Measurements from ENCODE around the gene IDH3B.

The IDH3B gene

DNA sequence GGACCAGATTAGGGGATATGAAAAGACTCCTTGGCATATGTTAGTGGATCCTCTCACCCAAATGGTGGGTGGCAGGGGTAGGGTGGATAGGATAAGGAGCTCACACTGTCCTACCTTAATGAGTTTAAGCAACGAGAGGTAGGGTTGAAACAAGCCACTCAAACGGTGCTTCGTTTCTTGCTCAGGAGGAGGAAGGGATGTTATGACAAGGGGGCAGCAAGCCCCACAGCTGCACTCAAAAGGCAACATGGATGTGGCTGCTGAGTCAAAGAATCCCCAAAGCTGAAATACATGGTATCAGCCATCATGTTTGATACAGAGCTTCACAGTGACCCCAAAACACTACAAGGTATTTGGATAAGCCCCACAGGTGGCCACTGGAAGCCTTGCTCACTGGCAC is 8.4 kb upstream of the IDH3B start:
- H3K4me3 ChIP-seq (ENCODE audit: low read depth, low read length) = no peak overlapping the region
- TF ChIP-seq, protein P1, sequence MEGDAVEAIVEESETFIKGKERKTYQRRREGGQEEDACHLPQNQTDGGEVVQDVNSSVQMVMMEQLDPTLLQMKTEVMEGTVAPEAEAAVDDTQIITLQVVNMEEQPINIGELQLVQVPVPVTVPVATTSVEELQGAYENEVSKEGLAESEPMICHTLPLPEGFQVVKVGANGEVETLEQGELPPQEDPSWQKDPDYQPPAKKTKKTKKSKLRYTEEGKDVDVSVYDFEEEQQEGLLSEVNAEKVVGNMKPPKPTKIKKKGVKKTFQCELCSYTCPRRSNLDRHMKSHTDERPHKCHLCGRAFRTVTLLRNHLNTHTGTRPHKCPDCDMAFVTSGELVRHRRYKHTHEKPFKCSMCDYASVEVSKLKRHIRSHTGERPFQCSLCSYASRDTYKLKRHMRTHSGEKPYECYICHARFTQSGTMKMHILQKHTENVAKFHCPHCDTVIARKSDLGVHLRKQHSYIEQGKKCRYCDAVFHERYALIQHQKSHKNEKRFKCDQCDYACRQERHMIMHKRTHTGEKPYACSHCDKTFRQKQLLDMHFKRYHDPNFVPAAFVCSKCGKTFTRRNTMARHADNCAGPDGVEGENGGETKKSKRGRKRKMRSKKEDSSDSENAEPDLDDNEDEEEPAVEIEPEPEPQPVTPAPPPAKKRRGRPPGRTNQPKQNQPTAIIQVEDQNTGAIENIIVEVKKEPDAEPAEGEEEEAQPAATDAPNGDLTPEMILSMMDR (IDR thresholded peaks at IDR 0.05; ENCODE audit: borderline replicate concordance, insufficient read depth, low read depth, low read length) = no peak

- TF ChIP-seq, protein P1 (IDR thresholded peaks at IDR 0.05; ENCODE audit: borderline replicate concordance, insufficient read depth, low read depth, low read length) = peak; percentile 33; the same call in 1 of the 2 replicates
- no peak overlapping the region for H3K4me3 ChIP-seq (ENCODE audit: low read depth, low read length)
Observed at GRCh38 chr20:2671977-2672376, 8.0 kb upstream of the IDH3B start.

DNA sequence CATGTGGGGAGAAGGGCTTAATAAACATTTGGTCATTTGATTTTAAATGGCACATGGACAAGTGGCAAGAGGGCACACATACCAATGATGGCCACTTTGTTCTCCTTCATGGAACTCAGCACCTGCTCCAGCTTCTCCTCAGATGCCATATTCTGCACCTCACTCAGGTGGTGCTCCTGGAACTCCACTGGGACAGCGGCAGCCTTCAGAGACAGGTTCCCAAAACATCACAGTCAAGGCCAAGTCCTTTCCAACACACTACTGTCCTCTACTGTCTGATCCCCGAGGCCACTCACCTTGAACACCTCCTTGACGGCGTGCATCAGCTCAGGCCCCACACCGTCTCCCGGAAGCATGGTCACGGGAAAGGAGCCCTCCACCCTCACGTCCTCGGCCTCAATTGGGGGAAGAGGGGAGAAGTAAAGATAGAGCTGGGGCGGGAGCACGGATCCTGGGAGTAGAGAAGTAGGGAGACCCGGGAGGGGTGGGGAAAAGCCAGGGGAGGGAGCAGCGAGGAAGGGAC is 591 bp downstream of the IDH3B start:
- peak overlapping the region; percentile 67 for H3K4me3 ChIP-seq (ENCODE audit: low read depth, low read length)
- TF ChIP-seq, protein P1 (IDR thresholded peaks at IDR 0.05; ENCODE audit: borderline replicate concordance, insufficient read depth, low read depth, low read length) = no peak

GRCh38 chr20:2659547-2659946 is 4.5 kb downstream of the IDH3B start:
- TF ChIP-seq, protein P1 (IDR thresholded peaks at IDR 0.05; ENCODE audit: borderline replicate concordance, insufficient read depth, low read depth, low read length) = no peak
- H3K4me3 ChIP-seq (ENCODE audit: low read depth, low read length) = no peak overlapping the region

DNA sequence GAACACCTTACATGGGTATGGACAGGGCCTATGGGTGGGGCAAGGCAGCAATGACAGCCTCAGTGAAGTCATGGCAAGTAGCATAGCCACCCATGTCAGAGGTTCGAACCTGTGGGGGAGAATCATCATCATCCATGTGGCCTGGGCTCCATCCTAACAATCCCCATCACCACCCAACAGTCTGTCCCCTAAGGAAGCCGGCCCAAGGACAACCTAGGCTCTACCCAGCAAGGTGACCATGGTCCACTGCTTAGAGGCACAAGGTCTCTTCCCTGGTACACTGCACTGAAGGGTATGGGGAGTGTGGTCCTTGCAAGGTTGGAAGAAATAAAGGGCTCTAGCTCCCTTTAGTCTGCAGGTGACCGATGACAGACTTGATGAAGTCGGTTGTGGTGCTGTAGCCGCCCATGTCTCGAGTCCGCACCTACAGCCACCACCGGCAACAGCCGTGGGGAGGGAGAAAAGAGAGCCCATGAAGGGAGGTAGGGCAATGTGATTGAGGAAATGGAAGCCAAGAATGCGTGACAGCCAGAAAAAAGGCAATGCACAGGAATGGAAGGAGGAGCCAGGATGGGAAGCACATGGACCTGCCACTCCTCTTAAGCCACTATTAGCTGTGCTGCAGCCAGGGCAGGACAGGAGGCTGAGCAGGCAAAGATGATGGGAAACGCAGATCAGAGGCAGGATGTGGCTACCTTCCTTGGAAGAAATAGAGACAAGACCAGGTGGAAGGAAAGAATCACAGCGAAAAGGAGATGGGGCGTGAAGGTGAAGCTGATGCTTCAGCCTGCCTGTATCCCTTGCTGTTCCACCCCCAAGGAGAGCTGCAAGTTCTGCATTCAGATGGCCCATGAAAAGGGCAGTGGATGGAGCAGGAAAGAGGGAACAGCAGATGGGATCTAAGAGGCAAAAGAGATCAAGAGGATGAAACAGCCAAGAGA is 5.3 kb downstream of the IDH3B start:
- TF ChIP-seq, protein P1 (IDR thresholded peaks at IDR 0.05; ENCODE audit: borderline replicate concordance, insufficient read depth, low read depth, low read length) = no peak

GRCh38 chr20:2657674-2658073 is 6.3 kb downstream of the IDH3B start:
- TF ChIP-seq, protein P1 (IDR thresholded peaks at IDR 0.05; ENCODE audit: borderline replicate concordance, insufficient read depth, low read depth, low read length) = no peak
- no peak overlapping the region for H3K4me3 ChIP-seq (ENCODE audit: low read depth, low read length)

More for the DNA sequence above, 5.3 kb downstream of the IDH3B start:
- H3K4me3 ChIP-seq (ENCODE audit: low read depth, low read length) = no peak overlapping the region

DNA sequence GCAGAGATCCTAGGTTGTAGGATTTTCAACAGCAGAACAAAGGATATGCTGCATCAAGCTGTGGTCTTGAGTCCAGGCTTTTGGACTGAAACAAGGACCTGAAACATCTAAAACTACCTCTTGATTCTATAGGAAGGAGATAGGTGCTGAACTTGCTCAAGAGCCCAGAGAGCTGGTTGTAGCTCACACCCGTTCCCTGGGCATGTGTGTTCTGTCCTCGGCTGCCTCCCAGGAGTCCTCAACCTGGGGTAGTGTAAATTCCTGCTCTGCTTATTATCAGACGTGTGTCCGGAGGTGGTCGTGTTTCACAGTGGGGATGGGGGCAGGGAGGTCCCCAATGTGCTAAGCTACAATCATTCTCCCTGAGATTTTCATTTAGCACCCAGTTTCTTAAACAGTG is 6.8 kb downstream of the IDH3B start:
- TF ChIP-seq, protein P1 (IDR thresholded peaks at IDR 0.05; ENCODE audit: borderline replicate concordance, insufficient read depth, low read depth, low read length) = no peak
- H3K4me3 ChIP-seq (ENCODE audit: low read depth, low read length) = no peak overlapping the region

Measured in GM12875 (cell line).